SU-DHL-6 (cell line): ENCODE measurements around the gene CCDC82.

ENCODE experiments used
- CTCF ChIP-seq: fragments of 200-600 bp; sonication (generic); IDR thresholded peaks from one replicate; pipeline ENCODE4 v1.5.1; 2017; ENCODE audit warnings: antibody characterized with exemption, mild to moderate bottlenecking, low read length, moderate library complexity; ENCODE audit not compliant: insufficient read depth, poor library complexity, severe bottlenecking
- EZH2phosphoT487 ChIP-seq: fragments of 200-600 bp; sonication (generic), shearing (Covaris generic); conservative IDR thresholded peaks from 2 replicates; pipeline ENCODE4 v1.6.1; 2018; ENCODE audit warnings: mild to moderate bottlenecking, antibody characterized with exemption, low read length, moderate library complexity, mixed read lengths

GRCh38 chr11:96321091-96321490, 68.6 kb downstream of the CCDC82 start:
- TF ChIP-seq CTCF (no peak), EZH2phosphoT487 (no peak)
